BE2C (cell line): Measurements from ENCODE around the gene FFAR3.
"Not testable (repeated sequence)": the region's sequence is repeated elsewhere in the genome, so short reads cannot be mapped to it uniquely, and the experiment has no call there.

Source experiments
- DNase-seq: peaks from one replicate; pipeline ENCODE4 v3.0.0-alpha.2; 2020
- H3K27me3 ChIP-seq: fragments of 250-450 bp; sonication (Bioruptor Pico); 2 replicates; pipeline ENCODE4 v1.5.1; 2020; ENCODE audit warnings: mild to moderate bottlenecking
- H3K36me3 ChIP-seq: fragments of 250-450 bp; sonication (Bioruptor Pico); 2 replicates; pipeline ENCODE4 v1.5.1; 2020; ENCODE audit warnings: mild to moderate bottlenecking
- H3K4me1 ChIP-seq: fragments of 250-450 bp; sonication (Bioruptor Pico); 2 replicates; pipeline ENCODE4 v1.5.1; 2020
- H3K4me3 ChIP-seq: 2 replicates; pipeline ENCODE4 v1.5.1; 2011; ENCODE audit warnings: low read depth, low read length
- H3K9me3 ChIP-seq: fragments of 250-450 bp; sonication (Bioruptor Pico); 2 replicates; pipeline ENCODE4 v1.5.1; 2020
- CTCF ChIP-seq: IDR thresholded peaks from 2 replicates; pipeline ENCODE4 v1.5.1; 2012; ENCODE audit warnings: mild to moderate bottlenecking, low read depth, low read length

Gene FFAR3

DNA sequence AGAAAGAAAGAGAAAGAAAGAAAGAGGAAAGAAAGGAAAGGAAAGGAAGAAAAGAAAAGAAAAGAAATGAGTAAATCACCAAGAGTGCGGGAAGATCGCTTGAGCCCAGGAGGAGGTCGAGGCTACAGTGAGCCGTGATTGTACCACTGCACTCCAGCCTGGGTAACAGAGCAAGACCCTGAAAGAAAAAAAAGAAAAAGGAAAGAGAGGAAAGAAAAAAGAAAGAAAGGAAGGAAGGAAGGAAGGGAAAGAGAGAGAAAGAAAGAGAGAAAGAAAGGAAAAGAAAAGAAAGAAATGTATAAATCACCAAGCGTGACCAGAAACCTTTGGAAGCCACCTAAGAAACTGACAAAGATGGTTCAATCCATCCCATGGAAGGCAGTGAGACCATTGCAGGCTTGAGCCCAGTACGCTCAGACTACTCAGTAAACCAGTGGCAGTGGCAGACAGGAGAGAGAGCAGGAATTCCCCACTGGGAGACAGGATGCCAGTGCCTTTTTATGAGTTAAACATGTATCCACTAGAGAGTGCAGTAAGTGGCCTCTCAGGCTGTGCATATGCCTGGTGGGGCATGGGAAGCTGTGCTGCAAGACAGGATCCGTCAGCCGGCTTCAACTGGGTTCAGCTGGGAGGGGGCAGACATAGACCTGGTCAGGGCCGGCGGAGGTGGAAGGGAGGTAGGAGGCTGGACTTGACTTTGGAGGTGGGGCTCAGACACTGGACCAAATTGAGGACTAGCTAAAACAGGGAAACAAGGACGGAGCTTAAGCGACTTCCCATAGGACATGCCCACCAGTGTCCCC is 17.4 kb downstream of the FFAR3 start:
- DNase-seq, result no peak
- no peak overlapping the region for H3K4me3 ChIP-seq
- H3K9me3 ChIP-seq, result no peaks in the 10 kb centered on the region
- H3K4me1 ChIP-seq, result no peaks in the 10 kb centered on the region; the same call in 1 of the 2 replicates
- H3K36me3 ChIP-seq, result no peaks in the 10 kb centered on the region
- no peaks in the 10 kb centered on the region for H3K27me3 ChIP-seq
- no peak for TF ChIP-seq CTCF

DNA sequence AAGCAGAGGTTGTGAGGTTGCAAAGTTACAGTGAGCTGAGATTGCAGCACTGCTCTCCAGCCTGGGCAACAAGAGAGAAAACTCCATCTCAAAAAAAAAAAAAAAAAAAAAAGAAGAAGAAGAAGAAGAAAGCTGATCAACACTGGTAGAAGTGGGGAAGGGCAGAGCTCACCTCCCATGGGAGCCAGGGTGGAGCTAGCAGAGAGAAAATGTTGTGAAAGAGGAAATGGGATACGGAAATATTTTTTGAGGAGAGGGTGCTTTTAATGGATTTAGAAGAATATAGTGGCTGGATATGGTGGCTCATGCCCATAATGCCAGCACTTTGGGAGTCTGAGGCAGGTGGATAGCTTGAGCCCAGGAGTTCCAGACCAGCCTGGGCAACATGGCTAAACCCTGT is 19.4 kb downstream of the FFAR3 start:
- DNase-seq, result no peak
- Histone ChIP-seq H3K27me3 (no peaks in the 10 kb centered on the region), H3K36me3 (no peaks in the 10 kb centered on the region), H3K4me3 (no peak overlapping the region), H3K4me1 (no peaks in the 10 kb centered on the region; the same call in 1 of the 2 replicates), H3K9me3 (no peaks in the 10 kb centered on the region; the same call in 1 of the 2 replicates)
- no peak for TF ChIP-seq CTCF

DNA sequence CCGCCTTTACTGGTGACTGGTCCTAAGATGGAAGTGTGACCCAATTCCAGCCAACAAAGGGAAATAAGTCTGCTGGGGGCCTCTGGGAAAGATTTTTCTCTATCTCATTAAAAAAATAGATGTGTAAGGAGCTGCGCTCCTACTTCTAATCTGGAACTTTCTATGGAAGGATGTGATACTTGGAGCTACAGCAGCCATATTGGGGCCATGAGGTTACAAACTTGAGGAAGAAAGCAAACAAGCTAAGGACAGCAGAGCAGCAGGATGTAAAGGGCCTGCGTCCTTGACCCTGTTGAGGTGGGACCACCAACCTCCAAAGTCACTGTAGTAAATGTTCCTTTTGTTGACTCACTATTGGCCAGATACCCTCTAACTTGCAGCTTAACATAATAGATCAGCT is 20.1 kb downstream of the FFAR3 start:
- no peak for DNase-seq
- no peak for TF ChIP-seq CTCF
- Histone ChIP-seq H3K9me3 (no peaks in the 10 kb centered on the region; the same call in 1 of the 2 replicates), H3K27me3 (no peaks in the 10 kb centered on the region), H3K4me1 (no peaks in the 10 kb centered on the region; the same call in 1 of the 2 replicates), H3K36me3 (no peaks in the 10 kb centered on the region), H3K4me3 (no peak overlapping the region)

DNA sequence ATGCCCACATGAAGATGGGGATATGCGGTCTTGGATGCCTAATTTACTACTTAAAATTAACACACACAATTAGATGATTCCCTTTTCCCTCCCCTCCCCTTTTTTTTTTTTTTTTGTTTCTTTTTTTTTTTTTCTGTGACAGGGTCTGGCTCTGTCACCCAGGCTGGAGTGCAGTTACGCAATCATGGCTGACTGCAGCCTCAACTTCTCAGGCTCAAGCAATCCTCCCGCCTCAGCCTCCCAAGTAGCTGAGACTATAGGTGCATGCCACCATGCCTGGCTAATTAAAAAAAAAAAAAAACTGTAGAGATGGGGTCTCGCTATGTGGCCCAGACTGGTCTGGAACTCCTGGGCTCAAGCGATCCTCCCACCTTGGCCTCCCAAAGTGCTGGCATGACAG is 21.3 kb downstream of the FFAR3 start:
- H3K9me3 ChIP-seq, DNase-seq, H3K4me1 ChIP-seq, H3K36me3 ChIP-seq, H3K27me3 ChIP-seq, H3K4me3 ChIP-seq: not testable (repeated sequence)

- DNase-seq, result no peak
- Histone ChIP-seq H3K4me3 (no peak overlapping the region), H3K9me3 (no peaks in the 10 kb centered on the region; the same call in 1 of the 2 replicates), H3K27me3 (no peaks in the 10 kb centered on the region), H3K4me1 (no peaks in the 10 kb centered on the region; the same call in 1 of the 2 replicates), H3K36me3 (no peaks in the 10 kb centered on the region)
- TF ChIP-seq CTCF, result no peak
These were observed 21.7 kb downstream of the FFAR3 start for GRCh38 chr19:35379992-35380391.

- H3K36me3 ChIP-seq, result no peaks in the 10 kb centered on the region
- no peaks in the 10 kb centered on the region for H3K27me3 ChIP-seq
- peaks cover under 1% of the 10 kb centered on the region; the same call in 1 of the 2 replicates for H3K9me3 ChIP-seq
- TF ChIP-seq CTCF, result no peak
- no peak overlapping the region for H3K4me3 ChIP-seq
- DNase-seq, result no peak
- no peaks in the 10 kb centered on the region; the same call in 1 of the 2 replicates for H3K4me1 ChIP-seq
These were observed 22.3 kb downstream of the FFAR3 start for GRCh38 chr19:35380450-35381124.
